K562 (cell line): ENCODE results near the gene HSPA5. TPM values are rescaled to one million over a fixed set of nuclear protein-coding genes. Genes with fewer than 3 reads are reported as not detected.

Experiments
- BCLAF1 ChIP-seq, 2 experiments: fragments of 450-650 bp in 1 of 2; IDR thresholded peaks; 2 replicates each; pipeline ENCODE4 v1.6.1; 2011 to 2017; ENCODE audit warnings: low read depth in 2 of 2, antibody characterized with exemption in 1 of 2, borderline replicate concordance in 1 of 2, low read length in 1 of 2, mild to moderate bottlenecking in 1 of 2, mixed read lengths in 1 of 2; ENCODE audit not compliant: control insufficient read depth in 1 of 2
- BHLHE40 ChIP-seq: IDR thresholded peaks from 2 replicates; pipeline ENCODE4 v1.6.1; 2011; ENCODE audit warnings: low read length, improper control_type of control experiment
- DACH1 ChIP-seq: fragments of 450-650 bp; IDR thresholded peaks from 2 replicates; pipeline ENCODE4 v1.6.1; 2018; ENCODE audit not compliant: partially characterized antibody
- EWSR1 ChIP-seq: fragments of 450-650 bp; IDR thresholded peaks from 2 replicates; pipeline ENCODE4 v1.6.1; 2018; ENCODE audit warnings: borderline replicate concordance, mild to moderate bottlenecking, low read depth, moderate library complexity; ENCODE audit not compliant: partially characterized antibody
- GATAD2A ChIP-seq: fragments of 450-650 bp; IDR thresholded peaks from 2 replicates; pipeline ENCODE4 v1.6.1; 2017
- HDAC2 ChIP-seq: fragments of 450-650 bp; IDR thresholded peaks from 2 replicates; pipeline ENCODE4 v1.6.1; 2016; ENCODE audit warnings: mild to moderate bottlenecking
- L3MBTL2 ChIP-seq: fragments of 450-650 bp; IDR thresholded peaks from 2 replicates; pipeline ENCODE4 v1.6.1; 2016; ENCODE audit warnings: mild to moderate bottlenecking, moderate library complexity
- MTA1 ChIP-seq: fragments of 450-650 bp; IDR thresholded peaks from 2 replicates; pipeline ENCODE4 v1.6.1; 2017; ENCODE audit warnings: borderline replicate concordance
- MTA2 ChIP-seq: fragments of 450-650 bp; IDR thresholded peaks from 2 replicates; pipeline ENCODE4 v1.6.1; 2016; ENCODE audit warnings: low read depth
- NR4A1 ChIP-seq, 2 experiments: fragments of 250-450 bp in 1 of 2; fragments of 450-650 bp in 1 of 2; sonication (Bioruptor Pico) in 1 of 2; IDR thresholded peaks; 2 replicates each; pipeline versions ENCODE4 v1.4.0 to v1.6.1; 2016 to 2020; ENCODE audit warnings: mild to moderate bottlenecking in 2 of 2, missing compliant biosample characterization in 1 of 2, missing genetic modification characterization in 1 of 2, moderate library complexity in 1 of 2
- POLR2A ChIP-seq: fragments of 450-650 bp; conservative IDR thresholded peaks from 2 replicates; pipeline ENCODE4 v1.6.1; 2016
- RAD21 ChIP-seq, 2 experiments: fragments of 250-450 bp in 1 of 2; fragments of 450-650 bp in 1 of 2; sonication (Bioruptor Pico) in 1 of 2; formaldehyde crosslinking in 1 of 2; IDR thresholded peaks in 1 of 2; conservative IDR thresholded peaks in 1 of 2; 2 replicates each; pipeline versions ENCODE4 v1.4.0 to v1.8.0; 2020 to 2022; ENCODE audit warnings: mild to moderate bottlenecking in 2 of 2, moderate library complexity in 1 of 2
- SMAD3 ChIP-seq: fragments of 450-650 bp; formaldehyde crosslinking; conservative IDR thresholded peaks from 2 replicates; pipeline ENCODE4 v1.4.0; 2020; ENCODE audit warnings: mild to moderate bottlenecking
- ZKSCAN8 ChIP-seq: fragments of 200-800 bp; sonication (Bioruptor generic); IDR thresholded peaks from 2 replicates; pipeline ENCODE4 v1.6.1; 2016; ENCODE audit warnings: missing genetic modification characterization, missing compliant biosample characterization
- ZNF239 ChIP-seq: fragments of 250-450 bp; sonication (Bioruptor Pico); IDR thresholded peaks from 2 replicates; pipeline ENCODE4 v1.4.0; 2020; ENCODE audit warnings: mild to moderate bottlenecking
- ZNF324 ChIP-seq: fragments of 250-450 bp; sonication (Bioruptor Pico); IDR thresholded peaks from 2 replicates; pipeline ENCODE4 v1.4.0; 2020; ENCODE audit warnings: mild to moderate bottlenecking
- ZNF354B ChIP-seq: fragments of 250-450 bp; sonication (Bioruptor Pico); IDR thresholded peaks from 2 replicates; pipeline ENCODE4 v1.4.0; 2020
- ZNF707 ChIP-seq: fragments of 250-450 bp; sonication (Bioruptor Pico); conservative IDR thresholded peaks from 2 replicates; pipeline ENCODE4 v1.8.0; 2022; ENCODE audit warnings: inconsistent platforms, mild to moderate bottlenecking, moderate library complexity
- ZNF75A ChIP-seq: fragments of 450-650 bp; formaldehyde crosslinking; IDR thresholded peaks from 2 replicates; pipeline ENCODE4 v1.4.0; 2020; ENCODE audit warnings: mild to moderate bottlenecking
- ZNF77 ChIP-seq: fragments of 250-450 bp; sonication (Bioruptor Pico); IDR thresholded peaks from 2 replicates; pipeline ENCODE4 v1.5.0; 2020
- polyA plus RNA-seq, 8 experiments: library from polyadenylated mRNA; depleted of rRNA in 4 of 8; stranded (reverse) in 5 of 8; unstranded in 3 of 8; fragments of >200 nt; fragmentation: Nextera tagmentation in 2 of 8; fragmentation: Illumina TruSeq in 1 of 8; extraction: Ambion mirVana in 2 of 8; extraction: Trizol in 1 of 8; gene quantifications; 2 replicates each; pipeline versions ENCODE4 v1.2.1 to v1.2.3, GENCODE V29; 2011 to 2014; ENCODE audit warnings: inconsistent platforms in 1 of 8, missing spikeins in 1 of 8
- total RNA-seq, 7 experiments: library from RNA; depleted of rRNA in 6 of 7; stranded (reverse); fragments of >200 nt in 6 of 7; fragmentation: Illumina TruSeq in 2 of 7; extraction: Trizol in 2 of 7; gene quantifications; 2 replicates each; pipeline versions ENCODE4 v1.2.1 to v1.2.3, GENCODE V29; 2011 to 2021; ENCODE audit warnings: low replicate concordance in 1 of 7
- TF ChIP-seq, protein P1 (sequence below): fragments of 450-650 bp; formaldehyde crosslinking; IDR thresholded peaks from 2 replicates; pipeline ENCODE4 v1.4.0; 2020; ENCODE audit warnings: mild to moderate bottlenecking, moderate library complexity
- TF ChIP-seq, protein P2 (sequence below): sonication (generic); formaldehyde crosslinking; IDR thresholded peaks from 2 replicates; pipeline ENCODE4 v1.4.0; 2020; ENCODE audit warnings: mild to moderate bottlenecking, missing genetic modification reagents
- TF ChIP-seq, protein P3 (sequence below): fragments of 450-650 bp; formaldehyde crosslinking; IDR thresholded peaks from 2 replicates; pipeline ENCODE4 v1.4.0; 2022; ENCODE audit warnings: missing genetic modification characterization

HSPA5 gene
- total and polyA plus RNA-seq, 9 of the 15 experiments (the other 6 are each of a cell fraction or from before 2014, with no cell fraction given), result 48.0 to 265 (median 113) TPM

DNA sequence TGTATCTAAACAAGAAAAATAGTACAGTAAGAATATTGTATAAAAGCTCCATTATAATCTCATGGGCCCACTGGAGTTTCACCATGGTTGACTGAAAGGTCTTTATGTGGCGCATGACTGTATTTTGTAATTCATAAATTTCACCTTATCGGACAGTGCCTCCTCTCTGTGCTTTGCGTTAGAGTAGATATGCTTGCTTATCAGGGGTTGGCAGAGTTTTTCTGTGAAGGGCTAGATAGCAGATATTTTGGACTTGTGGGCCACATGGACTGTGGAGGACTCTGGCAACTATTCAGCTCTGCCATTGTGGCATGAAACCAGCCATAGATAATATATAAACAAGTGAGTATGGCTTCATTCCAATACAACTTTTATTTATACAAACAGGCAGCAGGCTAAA lies 43.7 kb upstream of the HSPA5 start (continued):
- TF ChIP-seq RAD21 (CRISPR knock-in tag; conservative IDR thresholded peaks at IDR 0.05 in 1 of 2, IDR thresholded peaks at IDR 0.05 in 1 of 2) (peak in 1 of 2 experiments; percentile 23; a peak in 1 of 4 replicates), GATAD2A (peak; percentile 62), ZNF239 (CRISPR knock-in tag) (peak; percentile 80), BHLHE40 (peak; percentile 89), MTA2 (peak; percentile 100), ZNF77 (CRISPR knock-in tag) (no peak), DACH1 (peak; percentile 52), NR4A1 (CRISPR knock-in tag; IDR thresholded peaks at IDR 0.05) (no peak), NR4A1 (tag; IDR thresholded peaks at IDR 0.05) (peak; percentile 97), MTA1 (peak; percentile 93), POLR2A (no peak), ZKSCAN8 (CRISPR knock-in tag) (peak; percentile 94), EWSR1 (no peak), HDAC2 (peak; percentile 45; the same call in 1 of the 2 replicates), ZNF324 (CRISPR knock-in tag) (no peak), L3MBTL2 (peak; percentile 57; the same call in 1 of the 2 replicates), ZNF707 (no peak), SMAD3 (peak; percentile 96), ZNF354B (CRISPR knock-in tag) (peak; percentile 79; the same call in 1 of the 2 replicates), ZNF75A (CRISPR knock-in tag) (peak; percentile 49; the same call in 1 of the 2 replicates), BCLAF1 (IDR thresholded peaks at IDR 0.05; ENCODE audit: borderline replicate concordance in 1 of 2, control insufficient read depth in 1 of 2, low read depth in 2 of 2, low read length in 1 of 2) (no peak)
- TF ChIP-seq, protein P1, sequence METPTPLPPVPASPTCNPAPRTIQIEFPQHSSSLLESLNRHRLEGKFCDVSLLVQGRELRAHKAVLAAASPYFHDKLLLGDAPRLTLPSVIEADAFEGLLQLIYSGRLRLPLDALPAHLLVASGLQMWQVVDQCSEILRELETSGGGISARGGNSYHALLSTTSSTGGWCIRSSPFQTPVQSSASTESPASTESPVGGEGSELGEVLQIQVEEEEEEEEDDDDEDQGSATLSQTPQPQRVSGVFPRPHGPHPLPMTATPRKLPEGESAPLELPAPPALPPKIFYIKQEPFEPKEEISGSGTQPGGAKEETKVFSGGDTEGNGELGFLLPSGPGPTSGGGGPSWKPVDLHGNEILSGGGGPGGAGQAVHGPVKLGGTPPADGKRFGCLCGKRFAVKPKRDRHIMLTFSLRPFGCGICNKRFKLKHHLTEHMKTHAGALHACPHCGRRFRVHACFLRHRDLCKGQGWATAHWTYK (CRISPR knock-in tag), result peak; percentile 97
- TF ChIP-seq, protein P2, sequence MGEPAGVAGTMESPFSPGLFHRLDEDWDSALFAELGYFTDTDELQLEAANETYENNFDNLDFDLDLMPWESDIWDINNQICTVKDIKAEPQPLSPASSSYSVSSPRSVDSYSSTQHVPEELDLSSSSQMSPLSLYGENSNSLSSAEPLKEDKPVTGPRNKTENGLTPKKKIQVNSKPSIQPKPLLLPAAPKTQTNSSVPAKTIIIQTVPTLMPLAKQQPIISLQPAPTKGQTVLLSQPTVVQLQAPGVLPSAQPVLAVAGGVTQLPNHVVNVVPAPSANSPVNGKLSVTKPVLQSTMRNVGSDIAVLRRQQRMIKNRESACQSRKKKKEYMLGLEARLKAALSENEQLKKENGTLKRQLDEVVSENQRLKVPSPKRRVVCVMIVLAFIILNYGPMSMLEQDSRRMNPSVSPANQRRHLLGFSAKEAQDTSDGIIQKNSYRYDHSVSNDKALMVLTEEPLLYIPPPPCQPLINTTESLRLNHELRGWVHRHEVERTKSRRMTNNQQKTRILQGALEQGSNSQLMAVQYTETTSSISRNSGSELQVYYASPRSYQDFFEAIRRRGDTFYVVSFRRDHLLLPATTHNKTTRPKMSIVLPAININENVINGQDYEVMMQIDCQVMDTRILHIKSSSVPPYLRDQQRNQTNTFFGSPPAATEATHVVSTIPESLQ, result no peak
- TF ChIP-seq, protein P3, sequence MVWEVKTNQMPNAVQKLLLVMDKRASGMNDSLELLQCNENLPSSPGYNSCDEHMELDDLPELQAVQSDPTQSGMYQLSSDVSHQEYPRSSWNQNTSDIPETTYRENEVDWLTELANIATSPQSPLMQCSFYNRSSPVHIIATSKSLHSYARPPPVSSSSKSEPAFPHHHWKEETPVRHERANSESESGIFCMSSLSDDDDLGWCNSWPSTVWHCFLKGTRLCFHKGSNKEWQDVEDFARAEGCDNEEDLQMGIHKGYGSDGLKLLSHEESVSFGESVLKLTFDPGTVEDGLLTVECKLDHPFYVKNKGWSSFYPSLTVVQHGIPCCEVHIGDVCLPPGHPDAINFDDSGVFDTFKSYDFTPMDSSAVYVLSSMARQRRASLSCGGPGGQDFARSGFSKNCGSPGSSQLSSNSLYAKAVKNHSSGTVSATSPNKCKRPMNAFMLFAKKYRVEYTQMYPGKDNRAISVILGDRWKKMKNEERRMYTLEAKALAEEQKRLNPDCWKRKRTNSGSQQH, result peak; percentile 96
